Measurements from ENCODE around the gene NAXD. TPM values are rescaled to one million over a fixed set of nuclear protein-coding genes. Genes with fewer than 3 reads are reported as not detected.

The NAXD gene
- total RNA-seq, 4 donors from 2014 or later: 12.9 to 37.8 (median 33.3) TPM

DNA sequence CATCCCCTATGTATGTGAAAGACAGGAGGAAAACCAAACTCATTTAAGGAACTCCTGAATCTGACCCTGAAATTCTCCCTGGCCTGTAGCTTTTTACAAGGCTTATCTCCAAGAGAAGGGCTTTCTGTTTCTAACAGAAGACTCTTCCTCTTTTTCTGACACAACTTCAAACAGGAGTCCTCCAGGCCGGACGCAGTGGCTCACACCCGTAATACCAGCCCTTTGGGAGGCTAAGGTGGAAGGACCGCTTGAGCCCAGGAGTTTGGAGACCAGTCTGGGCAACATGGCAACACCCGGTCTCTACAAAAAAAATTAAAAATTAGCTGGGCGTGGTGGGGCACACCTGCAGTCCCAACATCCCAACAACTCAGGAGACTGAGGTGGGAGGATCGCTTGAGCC lies 48.7 kb downstream of the NAXD start:
- H3K27me3 ChIP-seq: no peaks in the 10 kb centered on the region
- H3K9me3 ChIP-seq: no peaks in the 10 kb centered on the region
- no peaks in the 10 kb centered on the region for H3K4me1 ChIP-seq
- H3K36me3 ChIP-seq: peaks cover 0 to 16% (median 6%) of the 10 kb centered on the region in 4 donors
- no peak overlapping the region for H3K4me3 ChIP-seq
- WGBS, 2 donors (ENCODE audit: low coverage in 1 of 2): 92 to 95% methylated on average over 6 to 7 of the region's 7 CpGs
- in situ Hi-C loops (cut with MboI; ENCODE audit: low pct_ligation_motif_present in 1 of 4, low pct_unique_long_range_greater_than_20kb in 1 of 4, low sequenced_read_pairs in 3 of 4) (no loop called here), intact Hi-C loops (cut with DNase I; ENCODE audit: low total_unique reads) (no loop called here)
- TF ChIP-seq POLR2A (IDR thresholded peaks at IDR 0.05): no peak
- TF ChIP-seq POLR2AphosphoS5 (IDR thresholded peaks at IDR 0.05): no peak
- no peak for TF ChIP-seq EP300 (IDR thresholded peaks at IDR 0.05; ENCODE audit: low read depth)
- no peak for TF ChIP-seq CTCF (IDR thresholded peaks at IDR 0.05)
- DNase-seq: no peak
- H3K27ac ChIP-seq: no peak overlapping the region

GRCh38 chr13:110664673-110665072 lies 49.3 kb downstream of the NAXD start:
- H3K4me3 ChIP-seq: no peak overlapping the region
- no peak for DNase-seq
- H3K27ac ChIP-seq: no peak overlapping the region
- H3K9me3 ChIP-seq: no peaks in the 10 kb centered on the region
- H3K4me1 ChIP-seq: no peaks in the 10 kb centered on the region
- TF ChIP-seq POLR2A (IDR thresholded peaks at IDR 0.05) (no peak), EP300 (IDR thresholded peaks at IDR 0.05; ENCODE audit: low read depth) (no peak), POLR2AphosphoS5 (IDR thresholded peaks at IDR 0.05) (no peak), CTCF (IDR thresholded peaks at IDR 0.05) (no peak)
- intact Hi-C loops (cut with DNase I; ENCODE audit: low total_unique reads) (no loop called here), in situ Hi-C loops (cut with MboI; ENCODE audit: low pct_ligation_motif_present in 1 of 4, low pct_unique_long_range_greater_than_20kb in 1 of 4, low sequenced_read_pairs in 3 of 4) (no loop called here)
- peaks cover 0 to 16% (median 8%) of the 10 kb centered on the region in 4 donors for H3K36me3 ChIP-seq
- H3K27me3 ChIP-seq: no peaks in the 10 kb centered on the region
- 84 to 95% methylated on average over 2 to 11 of the region's 11 CpGs for WGBS, 2 donors (ENCODE audit: low coverage in 1 of 2)

- Histone ChIP-seq H3K36me3 (peaks cover 0 to 23% (median 11%) of the 10 kb centered on the region in 4 donors), H3K4me1 (no peaks in the 10 kb centered on the region), H3K9me3 (no peaks in the 10 kb centered on the region), H3K27me3 (no peaks in the 10 kb centered on the region), H3K27ac (peak overlapping the region in 1 of 4 donors; percentile 7), H3K4me3 (no peak overlapping the region)
- 71 to 86% methylated on average over 9 to 23 of the region's 23 CpGs for WGBS, 2 donors (ENCODE audit: low coverage in 1 of 2)
- TF ChIP-seq CTCF (IDR thresholded peaks at IDR 0.05) (no peak), POLR2AphosphoS5 (IDR thresholded peaks at IDR 0.05) (no peak), POLR2A (IDR thresholded peaks at IDR 0.05) (no peak), EP300 (IDR thresholded peaks at IDR 0.05; ENCODE audit: low read depth) (no peak)
- in situ Hi-C loops (cut with MboI; ENCODE audit: low pct_ligation_motif_present in 1 of 4, low pct_unique_long_range_greater_than_20kb in 1 of 4, low sequenced_read_pairs in 3 of 4) (no loop called here), intact Hi-C loops (cut with DNase I; ENCODE audit: low total_unique reads) (no loop called here)
- DNase-seq: no peak
These were observed 50.3 kb downstream of the NAXD start for GRCh38 chr13:110665491-110666254.

DNA sequence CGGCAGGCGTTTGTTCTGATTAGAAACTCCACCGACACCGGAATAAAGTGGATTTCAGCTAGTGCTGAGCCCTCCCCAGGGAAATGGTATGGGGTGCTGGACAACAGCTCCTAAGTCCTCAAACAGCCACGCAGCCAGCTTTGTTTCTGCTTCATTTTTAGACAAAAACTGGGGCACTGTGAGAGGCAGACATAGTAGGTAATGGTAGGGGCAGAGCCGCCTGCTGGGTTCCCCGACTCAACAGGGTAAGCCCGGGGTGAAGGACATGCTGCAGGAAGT lies 50.8 kb downstream of the NAXD start:
- DNase-seq: no peak
- WGBS, 2 donors (ENCODE audit: low coverage in 1 of 2): 89% methylated on average over 8 of the region's 8 CpGs; no CpG with 5 or more reads in 1 of the 2 donors
- H3K9me3 ChIP-seq: no peaks in the 10 kb centered on the region
- intact Hi-C loops (cut with DNase I; ENCODE audit: low total_unique reads) (no loop called here), in situ Hi-C loops (cut with MboI; ENCODE audit: low pct_ligation_motif_present in 1 of 4, low pct_unique_long_range_greater_than_20kb in 1 of 4, low sequenced_read_pairs in 3 of 4) (no loop called here)
- H3K27ac ChIP-seq: no peak overlapping the region
- H3K36me3 ChIP-seq: peaks cover 0 to 23% (median 11%) of the 10 kb centered on the region in 4 donors
- no peaks in the 10 kb centered on the region for H3K27me3 ChIP-seq
- TF ChIP-seq POLR2A (IDR thresholded peaks at IDR 0.05) (no peak), POLR2AphosphoS5 (IDR thresholded peaks at IDR 0.05) (no peak), CTCF (IDR thresholded peaks at IDR 0.05) (no peak), EP300 (IDR thresholded peaks at IDR 0.05; ENCODE audit: low read depth) (no peak)
- no peaks in the 10 kb centered on the region for H3K4me1 ChIP-seq
- no peak overlapping the region for H3K4me3 ChIP-seq

Measured in transverse colon (tissue), 4 donors.